ENCODE results near the gene SRSF12. TPM values are rescaled to one million over a fixed set of nuclear protein-coding genes. Genes with fewer than 3 reads are reported as not detected.

The SRSF12 gene
- total RNA-seq: under 1 TPM in 1 of 2 experiments, not detected in 1; 0.15 TPM

- DNase-seq: peak; percentile 37
- Mint-ChIP-seq H3K27me3 (ENCODE audit: low read depth) (peaks cover 5% of the 10 kb centered on the region), H3K4me1 (ENCODE audit: low read depth) (peaks cover 5% of the 10 kb centered on the region), H3K36me3 (ENCODE audit: low read depth) (no peaks in the 10 kb centered on the region), H3K9me3 (no peaks in the 10 kb centered on the region), H3K4me3 (peak within 1 kb of the TSS; percentile 78), H3K27ac (no peak within 1 kb of the TSS)
- intact Hi-C loops (cut with micrococcal nuclease): loop anchor here (1.0 to 2.0 kb wide), 2 partner anchors 27 to 37 kb away; partner anchors contain the start of gene PNRC1
- CTCF ChIA-PET: interaction anchor here (0.5 to 1.8 kb wide), 6 partner anchors 9 to 135 kb away, joined by 3 to 13 read pairs (median 4); partner anchors contain the start of gene PNRC1
Measured at GRCh38 chr6:89117211-89118108, at the start of gene SRSF12. SRSF12 (minus strand) TSS chr6:89118071; CDS start chr6:89117887, 184 bp downstream.

GRCh38 chr6:89162047-89162371 is 44.1 kb upstream of the SRSF12 start:
- intact Hi-C loops (cut with micrococcal nuclease): no loop called here
- no peak overlapping the region for H3K4me3 Mint-ChIP-seq
- CTCF ChIA-PET: interaction anchor here (0.6 to 0.7 kb wide), 2 partner anchors 76 to 103 kb away, joined by 3 read pairs; no protein-coding TSS in a partner anchor
- H3K27me3 Mint-ChIP-seq (ENCODE audit: low read depth): no peaks in the 10 kb centered on the region
- no peak for DNase-seq
- H3K27ac Mint-ChIP-seq: no peak overlapping the region
- peaks cover 22% of the 10 kb centered on the region for H3K36me3 Mint-ChIP-seq (ENCODE audit: low read depth)
- H3K4me1 Mint-ChIP-seq (ENCODE audit: low read depth): no peaks in the 10 kb centered on the region
- no peaks in the 10 kb centered on the region for H3K9me3 Mint-ChIP-seq

- H3K4me1 Mint-ChIP-seq (ENCODE audit: low read depth): no peaks in the 10 kb centered on the region
- H3K27me3 Mint-ChIP-seq (ENCODE audit: low read depth): no peaks in the 10 kb centered on the region
- no peaks in the 10 kb centered on the region for H3K9me3 Mint-ChIP-seq
- CTCF ChIA-PET: interaction anchor here (0.6 kb wide), 1 partner anchor 75 kb away, joined by 3 read pairs; no protein-coding TSS in a partner anchor
- DNase-seq: no peak
- H3K4me3 Mint-ChIP-seq: no peak overlapping the region
- H3K36me3 Mint-ChIP-seq (ENCODE audit: low read depth): peaks cover 24% of the 10 kb centered on the region
- intact Hi-C loops (cut with micrococcal nuclease): no loop called here
- H3K27ac Mint-ChIP-seq: no peak overlapping the region
Measured at GRCh38 chr6:89161326-89162046, 43.6 kb upstream of the SRSF12 start.

- no peak overlapping the region for H3K27ac Mint-ChIP-seq
- H3K4me3 Mint-ChIP-seq: no peak overlapping the region
- H3K9me3 Mint-ChIP-seq: no peaks in the 10 kb centered on the region
- no peaks in the 10 kb centered on the region for H3K27me3 Mint-ChIP-seq (ENCODE audit: low read depth)
- intact Hi-C loops (cut with micrococcal nuclease): no loop called here
- no peaks in the 10 kb centered on the region for H3K4me1 Mint-ChIP-seq (ENCODE audit: low read depth)
- no peak for DNase-seq
- H3K36me3 Mint-ChIP-seq (ENCODE audit: low read depth): peaks cover 24% of the 10 kb centered on the region
- CTCF ChIA-PET: no interaction called here
Measured at GRCh38 chr6:89160331-89161092, 42.6 kb upstream of the SRSF12 start.

GRCh38 chr6:89154131-89154530 is 36.3 kb upstream of the SRSF12 start:
- H3K9me3 Mint-ChIP-seq: no peaks in the 10 kb centered on the region
- no peaks in the 10 kb centered on the region for H3K27me3 Mint-ChIP-seq (ENCODE audit: low read depth)
- intact Hi-C loops (cut with micrococcal nuclease): no loop called here
- H3K27ac Mint-ChIP-seq: no peak overlapping the region
- H3K36me3 Mint-ChIP-seq (ENCODE audit: low read depth): peaks cover 15% of the 10 kb centered on the region
- H3K4me1 Mint-ChIP-seq (ENCODE audit: low read depth): peaks cover 2% of the 10 kb centered on the region
- DNase-seq: no peak
- H3K4me3 Mint-ChIP-seq: no peak overlapping the region
- CTCF ChIA-PET: interaction anchor here (0.5 kb wide), 1 partner anchor 39 kb away, joined by 4 read pairs; no protein-coding TSS in a partner anchor

GRCh38 chr6:89148016-89148750 is 30.3 kb upstream of the SRSF12 start:
- peak; percentile 23 for DNase-seq
- peak overlapping the region; percentile 39 for H3K4me3 Mint-ChIP-seq
- H3K27me3 Mint-ChIP-seq (ENCODE audit: low read depth): no peaks in the 10 kb centered on the region
- H3K4me1 Mint-ChIP-seq (ENCODE audit: low read depth): peaks cover 29% of the 10 kb centered on the region
- no peaks in the 10 kb centered on the region for H3K9me3 Mint-ChIP-seq
- peaks cover 13% of the 10 kb centered on the region for H3K36me3 Mint-ChIP-seq (ENCODE audit: low read depth)
- intact Hi-C loops (cut with micrococcal nuclease): no loop called here
- CTCF ChIA-PET: interaction anchor here (0.7 to 0.8 kb wide), 3 partner anchors 25 to 173 kb away, joined by 3 to 7 read pairs (median 4); no protein-coding TSS in a partner anchor
- no peak overlapping the region for H3K27ac Mint-ChIP-seq

- Mint-ChIP-seq H3K36me3 (ENCODE audit: low read depth) (peaks cover 13% of the 10 kb centered on the region), H3K27ac (peak overlapping the region; percentile 78), H3K9me3 (no peaks in the 10 kb centered on the region), H3K27me3 (ENCODE audit: low read depth) (no peaks in the 10 kb centered on the region), H3K4me3 (peak overlapping the region; percentile 73), H3K4me1 (ENCODE audit: low read depth) (peaks cover 29% of the 10 kb centered on the region)
- CTCF ChIA-PET: interaction anchor here (0.8 to 2.5 kb wide), 7 partner anchors 24 to 203 kb away, joined by 3 to 18 read pairs (median 4); partner anchors contain the start of gene PNRC1
- DNase-seq: peak; percentile 44
- intact Hi-C loops (cut with micrococcal nuclease): loop anchor here (1.0 to 2.0 kb wide), 2 partner anchors 491 to 1440 kb away; partner anchors contain the start of genes LYRM2 and MAP3K7
Measured at GRCh38 chr6:89146718-89147700, 29.1 kb upstream of the SRSF12 start.

GRCh38 chr6:89145956-89146717 is 28.3 kb upstream of the SRSF12 start, which contains the start of gene PM20D2:
PM20D2 (plus strand) TSS chr6:89146055; CDS start chr6:89146145, 90 bp downstream.
- intact Hi-C loops (cut with micrococcal nuclease): loop anchor here (1.0 to 2.0 kb wide), 8 partner anchors 29 to 1441 kb away; partner anchors contain the start of genes LYRM2, MAP3K7, PNRC1 and RNGTT
- H3K27ac Mint-ChIP-seq: peak within 1 kb of the TSS; percentile 96
- CTCF ChIA-PET: interaction anchor here (1.1 to 2.6 kb wide), 7 partner anchors 24 to 204 kb away, joined by 3 to 18 read pairs (median 4); partner anchors contain the start of gene PNRC1
- H3K9me3 Mint-ChIP-seq: no peaks in the 10 kb centered on the region
- H3K4me3 Mint-ChIP-seq: peak within 1 kb of the TSS; percentile 90
- H3K36me3 Mint-ChIP-seq (ENCODE audit: low read depth): peaks cover 9% of the 10 kb centered on the region
- H3K27me3 Mint-ChIP-seq (ENCODE audit: low read depth): no peaks in the 10 kb centered on the region
- H3K4me1 Mint-ChIP-seq (ENCODE audit: low read depth): peaks cover 27% of the 10 kb centered on the region
- DNase-seq: peak; percentile 59

- Mint-ChIP-seq H3K27ac (peak overlapping the region; percentile 96), H3K4me1 (ENCODE audit: low read depth) (peaks cover 27% of the 10 kb centered on the region), H3K9me3 (no peaks in the 10 kb centered on the region), H3K36me3 (ENCODE audit: low read depth) (peaks cover 9% of the 10 kb centered on the region), H3K4me3 (peak overlapping the region; percentile 90), H3K27me3 (ENCODE audit: low read depth) (no peaks in the 10 kb centered on the region)
- CTCF ChIA-PET: interaction anchor here (0.5 to 2.6 kb wide), 9 partner anchors 23 to 227 kb away, joined by 3 to 18 read pairs (median 4); partner anchors contain the start of gene PNRC1
- peak; percentile 77 for DNase-seq
- intact Hi-C loops (cut with micrococcal nuclease): loop anchor here (1.0 to 2.0 kb wide), 6 partner anchors 29 to 207 kb away; partner anchors contain the start of genes PNRC1, RNGTT and UBE2J1
Measured at GRCh38 chr6:89145091-89145955, 27.5 kb upstream of the SRSF12 start.

All from activated naive CD4-positive, alpha-beta T cell treated with anti-CD3 and anti-CD28 coated beads for 36 hours (primary cell).